Endodermal cell (in vitro differentiated cells): ENCODE measurements around the gene SLC2A11. TPM values are rescaled to one million over a fixed set of nuclear protein-coding genes. Genes with fewer than 3 reads are reported as not detected.

Experiments used
- DNase-seq: peaks from one replicate; pipeline ENCODE4 v3.0.0-alpha.2; 2017
- H3K27ac ChIP-seq: 2 replicates; pipeline ENCODE4 v1.5.1; 2013; ENCODE audit warnings: mild to moderate bottlenecking, low read depth, low read length, moderate library complexity
- H3K27me3 ChIP-seq: 2 replicates; pipeline ENCODE4 v1.6.1; 2013; ENCODE audit warnings: mild to moderate bottlenecking, low read length, moderate library complexity; ENCODE audit not compliant: insufficient read depth, control insufficient read depth, poor library complexity, severe bottlenecking
- H3K36me3 ChIP-seq: 2 replicates; pipeline ENCODE4 v1.7.0; 2013; ENCODE audit warnings: mild to moderate bottlenecking, low read length, moderate library complexity; ENCODE audit not compliant: control insufficient read depth, insufficient read depth
- H3K4me1 ChIP-seq: one replicate; pipeline ENCODE4 v1.7.0; 2013; ENCODE audit warnings: low read length; ENCODE audit not compliant: control insufficient read depth, insufficient read depth
- H3K4me3 ChIP-seq: 2 replicates; pipeline ENCODE4 v1.5.1; 2013; ENCODE audit warnings: mild to moderate bottlenecking, low read length, moderate library complexity
- H3K9ac ChIP-seq: 2 replicates; pipeline ENCODE4 v1.6.1; 2013; ENCODE audit warnings: mild to moderate bottlenecking, low read length, moderate library complexity; ENCODE audit not compliant: poor library complexity, severe bottlenecking; ENCODE audit errors: extremely low read depth
- H3K9me3 ChIP-seq: 2 replicates; pipeline ENCODE4 v1.6.1; 2013; ENCODE audit warnings: mild to moderate bottlenecking, low read length, moderate library complexity; ENCODE audit not compliant: control insufficient read depth
- H3K27ac Mint-ChIP-seq: 2 replicates; pipeline ENCODE4 v1.8.0; 2020; ENCODE audit warnings: mixed read lengths
- H3K27me3 Mint-ChIP-seq: 2 replicates; pipeline ENCODE4 v1.8.0; 2021; ENCODE audit warnings: mild to moderate bottlenecking, mixed read lengths; ENCODE audit not compliant: insufficient read depth
- H3K36me3 Mint-ChIP-seq: 2 replicates; pipeline ENCODE4 v1.8.0; 2020; ENCODE audit warnings: low read depth, mixed read lengths
- H3K4me1 Mint-ChIP-seq: 2 replicates; pipeline ENCODE4 v1.8.0; 2020; ENCODE audit warnings: mixed read lengths
- H3K4me3 Mint-ChIP-seq: 2 replicates; pipeline ENCODE4 v1.8.0; 2020; ENCODE audit warnings: mild to moderate bottlenecking, moderate library complexity, mixed read lengths
- H3K9me3 Mint-ChIP-seq: 2 replicates; pipeline ENCODE4 v1.8.0; 2020; ENCODE audit warnings: mild to moderate bottlenecking, mixed read lengths
- WGBS, 2 experiments: methylation state at CpG; one replicate each; pipeline versions ENCODE4 v1.1.5 to v1.1.7; 2013; ENCODE audit warnings: missing lambda C conversion rate in 2 of 2, mixed read lengths in 1 of 2; ENCODE audit not compliant: insufficient coverage in 1 of 2, insufficient read length in 1 of 2; 5-methylcytosine and 5-hydroxymethylcytosine counted together
- total RNA-seq, 2 donors: library from RNA; stranded (reverse); fragmentation: NEBNext Ultra II Directional in 1 of 2; extraction: Animal tissue kit (Norgen Biotek cat#: 25700) in 1 of 2; gene quantifications; 2 replicates in 1 of 2; 3 replicates in 1 of 2; pipeline ENCODE4 v1.2.1, GENCODE V29; 2021
- TF ChIP-seq, protein P1 (sequence below): fragments of 200-600 bp; sonication (generic); conservative IDR thresholded peaks from 2 replicates; pipeline ENCODE4 v1.5.0; 2021; ENCODE audit warnings: antibody characterized with exemption, mild to moderate bottlenecking

The SLC2A11 gene
- total RNA-seq, 2 donors from 2014 or later, result 13.1 to 14.8 TPM

DNA sequence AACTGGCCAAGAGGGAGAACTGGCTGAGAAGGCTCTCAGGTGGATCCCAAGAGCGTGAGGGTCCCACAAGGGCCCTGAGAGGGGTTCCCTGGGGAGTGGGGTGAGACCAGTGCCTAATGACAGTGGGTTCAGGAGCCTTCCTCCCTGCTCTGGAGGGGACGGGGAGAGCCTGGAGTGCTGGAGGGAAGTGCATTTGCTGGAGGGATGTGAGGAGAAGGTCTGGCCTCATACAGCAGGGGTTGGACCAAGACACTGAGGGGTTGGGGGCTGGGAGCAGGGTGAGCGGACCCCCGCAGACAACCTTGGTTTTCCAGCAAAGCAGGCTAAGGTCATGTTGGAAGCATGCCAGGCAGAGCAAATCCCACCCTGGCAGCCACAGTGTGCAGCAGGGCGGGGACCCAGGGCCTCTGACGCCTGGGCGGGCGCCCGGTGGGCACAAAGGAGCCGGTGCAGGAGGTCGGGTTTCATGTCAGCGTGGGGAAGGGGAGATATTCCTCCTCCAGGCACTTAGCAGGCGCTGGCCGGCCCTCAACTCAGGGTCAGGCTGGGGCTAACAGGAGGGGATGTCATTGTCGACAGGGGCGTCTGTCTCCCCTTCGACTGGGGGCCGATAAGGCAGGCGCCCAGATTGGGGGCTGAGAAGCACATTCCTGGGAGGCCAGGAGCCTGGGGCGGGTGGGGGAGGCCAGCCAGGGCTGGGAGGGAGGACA, 15.8 kb upstream of the SLC2A11 start:
- H3K4me3 Mint-ChIP-seq, result no peak overlapping the region
- H3K27ac Mint-ChIP-seq, result no peak overlapping the region

DNA sequence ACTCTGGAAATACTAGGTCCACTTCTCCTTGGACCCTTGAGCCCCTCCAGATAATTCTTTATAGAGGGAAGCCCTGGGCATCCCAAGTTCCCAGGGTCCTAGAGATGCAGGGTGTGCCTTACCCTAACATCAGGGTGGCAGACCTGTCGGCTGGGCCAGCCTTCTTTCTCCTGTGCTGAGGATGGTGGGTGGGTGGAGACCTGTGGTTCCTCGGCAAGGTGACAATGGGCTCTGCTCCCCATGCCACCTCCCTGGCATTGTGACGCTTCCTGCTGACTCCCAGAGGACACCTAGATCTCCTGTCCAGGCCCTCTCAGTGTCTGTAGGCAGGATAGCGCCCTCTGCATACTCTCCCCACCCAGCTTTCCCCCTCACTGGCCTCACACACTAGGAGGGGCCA, 15.1 kb upstream of the SLC2A11 start:
- peaks cover 9% of the 10 kb centered on the region for H3K4me1 Mint-ChIP-seq
- no peak overlapping the region for H3K27ac ChIP-seq
- no peaks in the 10 kb centered on the region for H3K36me3 ChIP-seq
- H3K4me1 ChIP-seq, result no peaks in the 10 kb centered on the region
- H3K9me3 Mint-ChIP-seq, result no peaks in the 10 kb centered on the region
- TF ChIP-seq, protein P1, sequence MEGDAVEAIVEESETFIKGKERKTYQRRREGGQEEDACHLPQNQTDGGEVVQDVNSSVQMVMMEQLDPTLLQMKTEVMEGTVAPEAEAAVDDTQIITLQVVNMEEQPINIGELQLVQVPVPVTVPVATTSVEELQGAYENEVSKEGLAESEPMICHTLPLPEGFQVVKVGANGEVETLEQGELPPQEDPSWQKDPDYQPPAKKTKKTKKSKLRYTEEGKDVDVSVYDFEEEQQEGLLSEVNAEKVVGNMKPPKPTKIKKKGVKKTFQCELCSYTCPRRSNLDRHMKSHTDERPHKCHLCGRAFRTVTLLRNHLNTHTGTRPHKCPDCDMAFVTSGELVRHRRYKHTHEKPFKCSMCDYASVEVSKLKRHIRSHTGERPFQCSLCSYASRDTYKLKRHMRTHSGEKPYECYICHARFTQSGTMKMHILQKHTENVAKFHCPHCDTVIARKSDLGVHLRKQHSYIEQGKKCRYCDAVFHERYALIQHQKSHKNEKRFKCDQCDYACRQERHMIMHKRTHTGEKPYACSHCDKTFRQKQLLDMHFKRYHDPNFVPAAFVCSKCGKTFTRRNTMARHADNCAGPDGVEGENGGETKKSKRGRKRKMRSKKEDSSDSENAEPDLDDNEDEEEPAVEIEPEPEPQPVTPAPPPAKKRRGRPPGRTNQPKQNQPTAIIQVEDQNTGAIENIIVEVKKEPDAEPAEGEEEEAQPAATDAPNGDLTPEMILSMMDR, result no peak
- no peak overlapping the region for H3K4me3 Mint-ChIP-seq
- no peak overlapping the region for H3K27ac Mint-ChIP-seq
- no peak for DNase-seq
- H3K36me3 Mint-ChIP-seq, result no peaks in the 10 kb centered on the region
- H3K9me3 ChIP-seq, result no peaks in the 10 kb centered on the region
- no peak overlapping the region for H3K4me3 ChIP-seq
- H3K27me3 ChIP-seq, result no peaks in the 10 kb centered on the region
- H3K27me3 Mint-ChIP-seq, result peaks cover 31% of the 10 kb centered on the region
- 80 to 100% methylated on average over 2 to 4 of the region's 4 CpGs for WGBS, 2 experiments
- no peak overlapping the region for H3K9ac ChIP-seq

More for the DNA sequence above, 15.8 kb upstream of the SLC2A11 start:
- Histone ChIP-seq H3K27me3 (no peaks in the 10 kb centered on the region), H3K9ac (no peak overlapping the region), H3K36me3 (no peaks in the 10 kb centered on the region), H3K9me3 (no peaks in the 10 kb centered on the region), H3K4me1 (no peaks in the 10 kb centered on the region), H3K27ac (no peak overlapping the region), H3K4me3 (no peak overlapping the region)
- Mint-ChIP-seq H3K4me1 (peaks cover 9% of the 10 kb centered on the region), H3K9me3 (no peaks in the 10 kb centered on the region), H3K27me3 (peaks cover 31% of the 10 kb centered on the region), H3K36me3 (no peaks in the 10 kb centered on the region)
- no peak for DNase-seq
- TF ChIP-seq, protein P1, result no peak
- 68 to 84% methylated on average over 7 to 20 of the region's 20 CpGs for WGBS, 2 experiments

DNA sequence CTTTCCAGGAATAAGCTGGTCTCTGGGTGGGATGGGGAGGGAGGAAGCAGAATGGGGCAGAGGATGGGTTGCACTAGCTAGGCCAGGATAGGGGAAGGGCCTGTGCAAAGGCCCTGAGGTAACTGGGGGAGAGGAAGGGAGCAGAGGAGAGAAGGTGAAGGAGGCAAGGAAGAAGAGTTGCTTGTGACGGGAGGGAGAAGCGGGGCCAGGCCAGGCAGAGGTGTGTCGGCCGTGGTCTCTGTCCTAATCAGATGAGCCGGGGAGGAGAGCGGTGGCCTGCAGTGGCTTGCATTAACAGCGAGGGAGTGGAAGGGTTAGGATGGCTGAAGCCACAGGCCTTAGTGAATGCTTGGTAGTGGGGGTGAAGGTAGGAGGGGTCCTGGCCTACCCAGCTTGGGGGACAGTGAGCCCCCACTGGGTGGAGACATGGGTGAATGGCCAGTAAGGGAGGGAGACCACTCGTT, 12.9 kb upstream of the SLC2A11 start:
- H3K9me3 ChIP-seq, result no peaks in the 10 kb centered on the region
- Mint-ChIP-seq H3K27ac (no peak overlapping the region), H3K36me3 (no peaks in the 10 kb centered on the region), H3K9me3 (no peaks in the 10 kb centered on the region), H3K4me3 (no peak overlapping the region), H3K4me1 (peaks cover 10% of the 10 kb centered on the region), H3K27me3 (peaks cover 23% of the 10 kb centered on the region)
- H3K9ac ChIP-seq, result no peak overlapping the region
- no peak overlapping the region for H3K4me3 ChIP-seq
- DNase-seq, result no peak
- no peaks in the 10 kb centered on the region for H3K36me3 ChIP-seq
- no peaks in the 10 kb centered on the region for H3K27me3 ChIP-seq
- H3K27ac ChIP-seq, result no peak overlapping the region
- H3K4me1 ChIP-seq, result no peaks in the 10 kb centered on the region
- TF ChIP-seq, protein P1, result no peak
- WGBS, 2 experiments, result 77 to 85% methylated on average over 5 to 8 of the region's 8 CpGs
